CD4-positive, alpha-beta T cell (primary cell): ENCODE data around the gene INPP5B. TPM values are rescaled to one million over a fixed set of nuclear protein-coding genes. Genes with fewer than 3 reads are reported as not detected.

Experiments used
- ATAC-seq: fragments of 200-7000 bp; cut with Tn5 transposase; one replicate; pipeline ENCODE4 v1.10.0; 2022; ENCODE audit warnings: mild to moderate bottlenecking; ENCODE audit not compliant: poor library complexity
- CTCF ChIA-PET: fragments of 350-600 bp; sonication (Branson Sonifier 250); formaldehyde crosslinking; loops from one replicate; lab custom pipeline; 2021; ENCODE audit warnings: antibody characterized with exemption, inconsistent platforms; lab: Charles Lee
- POLR2A ChIA-PET: fragments of 350-600 bp; sonication (Branson Sonifier 250); formaldehyde crosslinking; loops from one replicate; lab custom pipeline; 2021; ENCODE audit warnings: antibody characterized with exemption, inconsistent platforms; lab: Charles Lee
- DNase-seq, 14 experiments: peaks; one replicate each; pipeline ENCODE4 v3.0.0-alpha.2; 2013 to 2020; ENCODE audit warnings: mixed read lengths in 2 of 14
- H3K27ac ChIP-seq, 2 donors: one replicate each; pipeline versions ENCODE4 v1.5.1 to v1.7.0; 2013; ENCODE audit warnings: low read length in 2 of 2, low read depth in 1 of 2, mild to moderate bottlenecking in 1 of 2
- H3K27me3 ChIP-seq, 2 experiments: 1 replicate in 1 of 2; 2 replicates in 1 of 2; pipeline versions ENCODE4 v1.6.1 to v1.7.0; 2013; ENCODE audit warnings: low read length in 2 of 2, control low read depth in 1 of 2, mild to moderate bottlenecking in 1 of 2, moderate library complexity in 1 of 2; ENCODE audit not compliant: insufficient read depth in 2 of 2, control insufficient read depth in 1 of 2
- H3K36me3 ChIP-seq: one replicate; pipeline ENCODE4 v1.6.1; 2013; ENCODE audit warnings: low read length, control low read depth; ENCODE audit not compliant: insufficient read depth
- H3K4me1 ChIP-seq: one replicate; pipeline ENCODE4 v1.6.1; 2013; ENCODE audit warnings: low read length, control low read depth; ENCODE audit not compliant: insufficient read depth
- H3K4me3 ChIP-seq: one replicate; pipeline ENCODE4 v1.5.1; 2013; ENCODE audit warnings: mild to moderate bottlenecking, low read length, moderate library complexity
- H3K9me3 ChIP-seq, 2 experiments: 1 replicate in 1 of 2; 2 replicates in 1 of 2; pipeline versions ENCODE4 v1.6.1 to v1.7.0; 2013; ENCODE audit warnings: low read length in 2 of 2, mild to moderate bottlenecking in 2 of 2, control low read depth in 1 of 2, moderate library complexity in 1 of 2; ENCODE audit not compliant: control insufficient read depth in 1 of 2, insufficient read depth in 1 of 2
- H3K27ac Mint-ChIP-seq: one replicate; pipeline ENCODE4 v1.8.0; 2020; ENCODE audit warnings: mixed read lengths
- H3K27me3 Mint-ChIP-seq: one replicate; pipeline ENCODE4 v1.8.0; 2021; ENCODE audit warnings: mixed read lengths
- H3K36me3 Mint-ChIP-seq: one replicate; pipeline ENCODE4 v1.8.0; 2021; ENCODE audit warnings: low read depth, mixed read lengths
- H3K4me1 Mint-ChIP-seq: one replicate; pipeline ENCODE4 v1.8.0; 2021; ENCODE audit warnings: low read depth, mixed read lengths
- H3K4me3 Mint-ChIP-seq: one replicate; pipeline ENCODE4 v1.8.0; 2020; ENCODE audit warnings: mild to moderate bottlenecking, mixed read lengths
- H3K9me3 Mint-ChIP-seq: one replicate; pipeline ENCODE4 v1.8.0; 2020; ENCODE audit warnings: mixed read lengths
- CTCF ChIP-seq: fragments of 200-600 bp; IDR thresholded peaks from one replicate; pipeline ENCODE4 v1.8.0; 2022; ENCODE audit warnings: antibody characterized with exemption, mild to moderate bottlenecking
- intact Hi-C, 2 experiments: fragments of 100-400 bp; cut with DNase I in 1 of 2; cut with micrococcal nuclease in 1 of 2; formaldehyde crosslinking; loops; one replicate each; pipeline versions ENCODE4 v1.15.1 to v1.9.0; 2023 to 2025; cut with DNase I, micrococcal nuclease
- total RNA-seq, 174 experiments: library from RNA in 2 of 174; stranded (reverse) in 2 of 174; gene quantifications; one replicate each; pipeline ENCODE4 v1.2.3 and lab custom pipeline; 2021 to 2026

The INPP5B gene
- total RNA-seq, 2 experiments from 2014 or later: 11.7 to 12.7 TPM

GRCh38 chr1:37923551-37923889 is 23.3 kb downstream of the INPP5B start:
- no peak for TF ChIP-seq CTCF
- peak overlapping the region; percentile 5 for H3K27ac Mint-ChIP-seq
- Histone ChIP-seq H3K36me3 (peaks cover 7% of the 10 kb centered on the region), H3K4me1 (peaks cover 34% of the 10 kb centered on the region), H3K27ac (no peak overlapping the region), H3K27me3 (no peaks in the 10 kb centered on the region), H3K4me3 (no peak overlapping the region), H3K9me3 (no peaks in the 10 kb centered on the region)
- H3K4me3 Mint-ChIP-seq: no peak overlapping the region
- peaks cover 5% of the 10 kb centered on the region for H3K36me3 Mint-ChIP-seq
- no peaks in the 10 kb centered on the region for H3K27me3 Mint-ChIP-seq
- CTCF ChIA-PET: no interaction called here
- peaks cover 46% of the 10 kb centered on the region for H3K4me1 Mint-ChIP-seq
- H3K9me3 Mint-ChIP-seq: no peaks in the 10 kb centered on the region
- intact Hi-C loops: no loop called here
- ATAC-seq (no peak), DNase-seq (no peak)
- POLR2A ChIA-PET: no interaction called here

GRCh38 chr1:37922767-37923550 is 23.9 kb downstream of the INPP5B start:
- Mint-ChIP-seq H3K4me1 (peaks cover 45% of the 10 kb centered on the region), H3K27ac (peak overlapping the region; percentile 5)
- no peak for ATAC-seq

GRCh38 chr1:37919277-37919676 is 27.6 kb downstream of the INPP5B start:
- intact Hi-C loops: no loop called here
- Histone ChIP-seq H3K27ac (no peak overlapping the region), H3K4me3 (no peak overlapping the region), H3K4me1 (peaks cover 12% of the 10 kb centered on the region), H3K27me3 (no peaks in the 10 kb centered on the region), H3K36me3 (peaks cover 9% of the 10 kb centered on the region), H3K9me3 (no peaks in the 10 kb centered on the region)
- Mint-ChIP-seq H3K27me3 (no peaks in the 10 kb centered on the region), H3K36me3 (peaks cover 5% of the 10 kb centered on the region), H3K9me3 (no peaks in the 10 kb centered on the region), H3K27ac (no peak overlapping the region), H3K4me3 (no peak overlapping the region), H3K4me1 (peaks cover 19% of the 10 kb centered on the region)
- ATAC-seq (no peak), DNase-seq (peak in 2 of 14 experiments; percentile 20 to 26)
- CTCF ChIA-PET: no interaction called here
- POLR2A ChIA-PET: no interaction called here
- TF ChIP-seq CTCF: no peak

More at GRCh38 chr1:37922767-37923550, 23.9 kb downstream of the INPP5B start:
- ChIA-PET POLR2A (interaction anchor here (0.6 kb wide), 1 partner anchor 443 kb away, joined by 3 read pairs; no protein-coding TSS in a partner anchor), CTCF (no interaction called here)
- Mint-ChIP-seq H3K9me3 (no peaks in the 10 kb centered on the region), H3K27me3 (no peaks in the 10 kb centered on the region), H3K4me3 (no peak overlapping the region), H3K36me3 (peaks cover 5% of the 10 kb centered on the region)
- Histone ChIP-seq H3K27ac (no peak overlapping the region), H3K9me3 (no peaks in the 10 kb centered on the region), H3K4me3 (no peak overlapping the region), H3K4me1 (peaks cover 33% of the 10 kb centered on the region), H3K27me3 (no peaks in the 10 kb centered on the region), H3K36me3 (peaks cover 7% of the 10 kb centered on the region)
- no peak for TF ChIP-seq CTCF
- intact Hi-C loops: no loop called here
- peak in 3 of 14 experiments; percentile 23 to 34 (median 28) for DNase-seq
